Ishikawa (cell line): Measurements from ENCODE around the gene LZTS3.

Source experiments
- EP300 ChIP-seq: IDR thresholded peaks from 2 replicates; pipeline ENCODE4 v1.6.1; 2012; ENCODE audit warnings: borderline replicate concordance
- FOXM1 ChIP-seq: IDR thresholded peaks from 2 replicates; pipeline ENCODE4 v1.6.1; 2012; ENCODE audit warnings: low read depth, borderline replicate concordance
- NFIC ChIP-seq: IDR thresholded peaks from 2 replicates; pipeline ENCODE4 v1.6.1; 2012
- ZBTB7A ChIP-seq: IDR thresholded peaks from 2 replicates; pipeline ENCODE4 v1.6.1; 2012; ENCODE audit warnings: low read depth

GRCh38 chr20:3135507-3136070, 37.8 kb downstream of the LZTS3 start:
- TF ChIP-seq NFIC (no peak), EP300 (no peak), FOXM1 (no peak), ZBTB7A (no peak)
